HG03520 (cell line): ENCODE results near the gene GOLIM4.

Experiments
- ATAC-seq: cut with Tn5 transposase; IDR thresholded peaks from one replicate; pipeline ENCODE4 v1.9.1; 2021; ENCODE audit warnings: mild to moderate bottlenecking, moderate library complexity; ENCODE audit not compliant: unreplicated experiment

GOLIM4 gene

GRCh38 chr3:168001244-168001643 is 94.5 kb downstream of the GOLIM4 start:
- ATAC-seq, result no peak

- no peak for ATAC-seq
Observed at GRCh38 chr3:167998253-167998652, 97.5 kb downstream of the GOLIM4 start.

GRCh38 chr3:167996514-167996913 is 99.2 kb downstream of the GOLIM4 start:
- no peak for ATAC-seq

DNA sequence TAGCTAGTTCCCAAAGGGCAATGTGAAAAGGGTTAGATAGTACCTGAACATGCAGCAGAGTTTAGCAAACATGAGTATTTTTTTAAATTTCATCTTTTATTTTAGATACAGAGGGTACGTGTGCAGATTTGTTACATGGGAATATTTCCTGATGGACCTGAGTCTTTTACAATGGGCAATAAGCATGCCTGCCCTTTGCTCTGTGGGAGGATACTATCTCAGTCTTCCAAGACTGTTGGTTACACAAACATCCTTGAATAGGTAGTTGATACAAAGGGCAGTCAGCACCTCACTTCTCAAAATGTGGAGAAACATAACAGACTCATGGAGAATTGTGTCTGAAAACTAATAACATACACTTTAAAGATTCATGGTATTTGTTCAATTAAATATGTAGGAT is 103.3 kb downstream of the GOLIM4 start:
- no peak for ATAC-seq

DNA sequence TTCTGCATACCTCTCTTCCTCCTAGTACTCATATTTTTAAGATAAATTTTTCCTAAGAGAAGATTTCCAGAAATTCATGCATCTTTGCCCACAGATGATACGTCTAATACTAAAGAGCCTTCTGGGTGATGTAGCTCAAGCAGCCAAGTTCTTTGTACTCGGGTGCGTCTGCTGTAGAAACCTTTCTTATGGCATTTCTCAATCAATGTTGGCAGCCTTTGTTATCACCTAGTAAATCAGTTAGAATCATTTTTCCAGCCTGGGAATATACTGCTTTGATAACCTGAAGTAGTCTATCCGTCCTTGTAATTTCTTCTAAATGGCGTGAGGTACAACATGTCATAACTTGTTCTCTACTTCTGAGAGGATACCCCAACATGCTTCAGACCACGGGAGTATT is 104.5 kb downstream of the GOLIM4 start:
- ATAC-seq, result no peak

DNA sequence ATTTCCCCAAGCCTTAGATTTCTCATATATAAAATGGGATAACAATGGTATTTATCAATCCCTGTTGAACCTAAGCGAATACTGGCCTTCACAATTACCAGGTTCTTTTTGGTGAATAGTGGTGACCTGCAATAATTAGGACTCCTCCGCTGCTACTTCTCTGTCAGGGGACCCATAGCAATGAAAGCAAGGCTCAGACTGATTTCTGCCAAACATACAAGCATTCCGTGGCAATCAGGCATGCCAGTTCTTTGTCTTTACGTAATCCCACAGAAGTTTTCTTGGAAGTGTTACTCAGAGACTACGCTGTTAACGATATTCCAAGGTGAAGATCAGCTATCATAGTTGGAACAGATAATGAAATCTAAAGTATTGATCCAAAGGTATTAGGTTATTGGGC is 105.7 kb downstream of the GOLIM4 start:
- ATAC-seq, result no peak

DNA sequence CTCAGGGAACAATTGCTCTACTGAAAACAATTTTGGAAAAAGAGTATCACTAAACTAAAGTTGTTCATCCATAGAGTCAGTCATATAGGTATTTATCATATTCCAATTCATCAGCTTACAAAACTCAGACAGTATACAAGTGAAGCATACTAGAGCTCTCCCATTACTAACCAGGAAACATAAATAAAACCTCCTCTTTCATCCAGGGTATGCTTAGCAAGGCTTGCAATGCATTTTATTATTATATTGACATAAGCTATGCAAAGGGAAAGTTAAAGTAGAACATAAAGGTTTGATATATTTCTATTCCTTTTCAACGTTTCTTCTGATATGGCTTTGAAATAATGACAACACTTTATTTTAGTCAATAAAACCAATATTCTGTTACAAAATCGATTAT is 106.7 kb downstream of the GOLIM4 start:
- no peak for ATAC-seq

DNA sequence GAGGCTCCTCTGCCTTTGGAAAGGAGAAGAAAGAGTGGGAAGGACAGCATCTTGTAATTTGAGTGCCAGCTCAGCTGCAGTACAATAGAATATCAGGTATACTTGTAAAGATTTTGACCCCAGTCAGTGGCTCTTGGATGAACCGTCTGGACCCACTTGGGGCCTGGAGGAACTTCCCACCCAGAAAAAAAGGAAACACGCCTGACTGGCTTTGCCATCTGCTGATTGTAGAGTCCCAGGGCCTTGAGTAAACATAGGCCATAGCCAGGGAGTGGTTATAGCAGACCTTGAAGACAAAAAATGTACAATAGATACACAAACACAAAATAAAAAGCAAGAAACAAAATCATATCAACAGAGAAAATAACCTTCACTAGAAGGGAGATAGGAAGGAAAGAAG is 112.1 kb downstream of the GOLIM4 start:
- ATAC-seq, result no peak

DNA sequence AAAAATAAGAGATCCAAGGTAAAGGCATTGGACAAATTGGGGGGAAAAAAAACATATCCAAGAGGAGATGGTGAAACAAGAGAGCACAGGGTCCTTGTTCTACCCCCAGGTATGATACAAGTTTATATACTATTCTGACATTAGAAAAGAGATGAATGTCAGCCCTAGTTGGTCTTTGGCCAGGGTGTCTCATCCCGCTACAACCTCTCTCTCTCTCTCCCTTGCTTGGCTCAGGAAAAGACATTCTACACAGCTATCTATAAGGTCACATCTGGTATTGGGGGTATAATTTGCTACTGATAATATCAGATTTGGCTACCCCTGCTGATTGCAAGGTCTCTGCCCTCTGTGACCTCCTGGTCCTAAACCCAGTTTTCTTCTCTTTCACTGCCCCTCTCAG is 117.2 kb downstream of the GOLIM4 start:
- no peak for ATAC-seq

DNA sequence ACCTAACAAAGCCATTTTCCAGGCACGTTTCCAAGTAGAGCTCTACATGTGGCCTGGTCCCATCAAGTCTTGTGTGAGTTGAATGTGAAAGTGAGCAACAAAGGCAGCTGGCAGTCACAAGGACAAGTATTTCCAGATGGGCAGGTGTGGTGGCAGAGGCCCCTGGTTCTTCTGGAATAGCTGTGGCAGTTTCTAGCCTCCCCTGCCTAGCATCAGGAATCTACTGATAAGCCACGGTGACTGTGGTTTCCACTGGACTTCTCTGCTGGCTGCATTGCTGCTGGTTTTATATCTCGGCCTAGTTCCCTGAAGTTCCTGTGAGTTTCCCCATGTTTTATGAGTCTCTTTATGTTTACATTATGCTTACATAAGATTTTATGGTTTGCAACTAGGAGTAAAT is 117.7 kb downstream of the GOLIM4 start:
- ATAC-seq, result no peak

GRCh38 chr3:167976516-167977361 is 119.0 kb downstream of the GOLIM4 start:
- no peak for ATAC-seq

- no peak for ATAC-seq
Observed at GRCh38 chr3:167973901-167974300, 121.8 kb downstream of the GOLIM4 start.

GRCh38 chr3:167973046-167973445 is 122.7 kb downstream of the GOLIM4 start:
- ATAC-seq, result no peak

GRCh38 chr3:167972502-167972901 is 123.2 kb downstream of the GOLIM4 start:
- no peak for ATAC-seq

GRCh38 chr3:167969548-167969947 is 126.2 kb downstream of the GOLIM4 start:
- ATAC-seq, result no peak

GRCh38 chr3:167967257-167968036 is 128.3 kb downstream of the GOLIM4 start:
- ATAC-seq, result no peak
